ENCODE results near the gene ST7. TPM values are rescaled to one million over a fixed set of nuclear protein-coding genes. Genes with fewer than 3 reads are reported as not detected.

ST7 gene
- total and polyA plus RNA-seq, 2 donors (not counting 1 experiment from before 2014, with no cell fraction given), result 2.3 to 4.6 TPM

GRCh38 chr7:117269886-117270285 is 316.6 kb downstream of the ST7 start:
- Histone ChIP-seq H2AFZ (ENCODE audit: insufficient read depth, low read depth, low read length, poor library complexity, severe bottlenecking) (no peak overlapping the region), H3K9ac (ENCODE audit: low read length) (no peak overlapping the region), H4K20me1 (ENCODE audit: control insufficient read depth, insufficient read depth, low read length, poor library complexity, severe bottlenecking) (no peaks in the 10 kb centered on the region), H3K27ac (ENCODE audit: low read length in 2 of 2) (no peak overlapping the region), H3K4me1 (ENCODE audit: control insufficient read depth in 2 of 2, insufficient read depth in 2 of 2, low read length in 2 of 2) (no peaks in the 10 kb centered on the region), H3K9me3 (ENCODE audit: control extremely low read depth in 1 of 3, control insufficient read depth in 2 of 3, insufficient read depth in 1 of 3, low read length in 2 of 3) (no peaks in the 10 kb centered on the region), H3K4me3 (ENCODE audit: control extremely low read depth in 1 of 5, extremely low read depth in 1 of 5, insufficient read depth in 1 of 5, low read depth in 2 of 5, low read length in 4 of 5) (no peak overlapping the region), H3K27me3 (replicated peaks in 1 of 4; ENCODE audit: control extremely low read depth in 1 of 4, control insufficient read depth in 3 of 4, insufficient read depth in 4 of 4, low read length in 3 of 4) (no peaks in the 10 kb centered on the region), H3K4me2 (replicated peaks; ENCODE audit: low read depth, low read length, poor library complexity, severe bottlenecking) (no peak overlapping the region), H3K79me2 (ENCODE audit: control insufficient read depth, insufficient read depth, low read length) (no peaks in the 10 kb centered on the region), H3K36me3 (replicated peaks in 1 of 2; ENCODE audit: control extremely low read depth in 1 of 2, control insufficient read depth in 1 of 2, extremely low read depth in 1 of 2, insufficient read depth in 2 of 2, low read length in 1 of 2) (no peaks in the 10 kb centered on the region)
- ATAC-seq (ENCODE audit: low read depth), result no peak
- ChIA-PET CTCF (no interaction called here), POLR2A (no interaction called here)
- H3K27ac Mint-ChIP-seq, result no peak overlapping the region
- DNase-seq, result no peak
- H3K9me3 Mint-ChIP-seq (ENCODE audit: insufficient read depth), result no peaks in the 10 kb centered on the region
- H3K4me1 Mint-ChIP-seq, result no peaks in the 10 kb centered on the region
- TF ChIP-seq, protein P1, sequence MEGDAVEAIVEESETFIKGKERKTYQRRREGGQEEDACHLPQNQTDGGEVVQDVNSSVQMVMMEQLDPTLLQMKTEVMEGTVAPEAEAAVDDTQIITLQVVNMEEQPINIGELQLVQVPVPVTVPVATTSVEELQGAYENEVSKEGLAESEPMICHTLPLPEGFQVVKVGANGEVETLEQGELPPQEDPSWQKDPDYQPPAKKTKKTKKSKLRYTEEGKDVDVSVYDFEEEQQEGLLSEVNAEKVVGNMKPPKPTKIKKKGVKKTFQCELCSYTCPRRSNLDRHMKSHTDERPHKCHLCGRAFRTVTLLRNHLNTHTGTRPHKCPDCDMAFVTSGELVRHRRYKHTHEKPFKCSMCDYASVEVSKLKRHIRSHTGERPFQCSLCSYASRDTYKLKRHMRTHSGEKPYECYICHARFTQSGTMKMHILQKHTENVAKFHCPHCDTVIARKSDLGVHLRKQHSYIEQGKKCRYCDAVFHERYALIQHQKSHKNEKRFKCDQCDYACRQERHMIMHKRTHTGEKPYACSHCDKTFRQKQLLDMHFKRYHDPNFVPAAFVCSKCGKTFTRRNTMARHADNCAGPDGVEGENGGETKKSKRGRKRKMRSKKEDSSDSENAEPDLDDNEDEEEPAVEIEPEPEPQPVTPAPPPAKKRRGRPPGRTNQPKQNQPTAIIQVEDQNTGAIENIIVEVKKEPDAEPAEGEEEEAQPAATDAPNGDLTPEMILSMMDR (IDR thresholded peaks at IDR 0.05), result no peak
- TF ChIP-seq EZH2 (IDR thresholded peaks at IDR 0.05; ENCODE audit: borderline replicate concordance, insufficient read depth, low read depth, low read length, poor library complexity, severe bottlenecking), result no peak
- intact Hi-C loops (cut with micrococcal nuclease), result no loop called here
- peaks cover 14% of the 10 kb centered on the region for H3K27me3 Mint-ChIP-seq
- WGBS (ENCODE audit: insufficient coverage), result no CpG with 5 or more reads among the region's 3 CpGs
- H3K4me3 Mint-ChIP-seq, result no peak overlapping the region

- POLR2A ChIA-PET, result no interaction called here
- CTCF ChIA-PET, result no interaction called here
- TF ChIP-seq, protein P1 (IDR thresholded peaks at IDR 0.05), result no peak
- TF ChIP-seq EZH2 (IDR thresholded peaks at IDR 0.05; ENCODE audit: borderline replicate concordance, insufficient read depth, low read depth, low read length, poor library complexity, severe bottlenecking), result no peak
These were observed 317.1 kb downstream of the ST7 start for GRCh38 chr7:117270371-117270770.

More at GRCh38 chr7:117270371-117270770, 317.1 kb downstream of the ST7 start:
- Histone ChIP-seq H3K79me2 (ENCODE audit: control insufficient read depth, insufficient read depth, low read length) (no peaks in the 10 kb centered on the region), H3K4me1 (ENCODE audit: control insufficient read depth in 2 of 2, insufficient read depth in 2 of 2, low read length in 2 of 2) (no peaks in the 10 kb centered on the region), H3K4me3 (ENCODE audit: control extremely low read depth in 1 of 5, extremely low read depth in 1 of 5, insufficient read depth in 1 of 5, low read depth in 2 of 5, low read length in 4 of 5) (no peak overlapping the region), H3K27ac (ENCODE audit: low read length in 2 of 2) (no peak overlapping the region), H3K4me2 (replicated peaks; ENCODE audit: low read depth, low read length, poor library complexity, severe bottlenecking) (no peak overlapping the region), H3K9me3 (ENCODE audit: control extremely low read depth in 1 of 3, control insufficient read depth in 2 of 3, insufficient read depth in 1 of 3, low read length in 2 of 3) (no peaks in the 10 kb centered on the region), H3K36me3 (replicated peaks in 1 of 2; ENCODE audit: control extremely low read depth in 1 of 2, control insufficient read depth in 1 of 2, extremely low read depth in 1 of 2, insufficient read depth in 2 of 2, low read length in 1 of 2) (no peaks in the 10 kb centered on the region), H3K9ac (ENCODE audit: low read length) (no peak overlapping the region), H2AFZ (ENCODE audit: insufficient read depth, low read depth, low read length, poor library complexity, severe bottlenecking) (no peak overlapping the region), H3K27me3 (replicated peaks in 1 of 4; ENCODE audit: control extremely low read depth in 1 of 4, control insufficient read depth in 3 of 4, insufficient read depth in 4 of 4, low read length in 3 of 4) (no peaks in the 10 kb centered on the region), H4K20me1 (ENCODE audit: control insufficient read depth, insufficient read depth, low read length, poor library complexity, severe bottlenecking) (no peaks in the 10 kb centered on the region)
- no peak for DNase-seq
- no peak overlapping the region for H3K27ac Mint-ChIP-seq
- H3K4me3 Mint-ChIP-seq, result no peak overlapping the region
- intact Hi-C loops (cut with micrococcal nuclease), result no loop called here
- WGBS (ENCODE audit: insufficient coverage), result 79% methylated on average over 8 of the region's 9 CpGs
- no peak for ATAC-seq (ENCODE audit: low read depth)
- peaks cover 14% of the 10 kb centered on the region for H3K27me3 Mint-ChIP-seq
- no peaks in the 10 kb centered on the region for H3K4me1 Mint-ChIP-seq
- no peaks in the 10 kb centered on the region for H3K9me3 Mint-ChIP-seq (ENCODE audit: insufficient read depth)
